Nephron progenitor cell (in vitro differentiated cells): Measurements from ENCODE around the gene ZMYM3.

ENCODE experiments used
- DNase-seq: peaks from one replicate; pipeline ENCODE4 v3.0.0; 2021
- H3K27ac Mint-ChIP-seq: 2 replicates; pipeline ENCODE4 v1.8.0; 2021; ENCODE audit warnings: mild to moderate bottlenecking, moderate library complexity, mixed read lengths
- H3K27me3 Mint-ChIP-seq: 2 replicates; pipeline ENCODE4 v1.8.0; 2021; ENCODE audit warnings: mild to moderate bottlenecking, low read depth, mixed read lengths; ENCODE audit not compliant: poor library complexity
- H3K36me3 Mint-ChIP-seq: 2 replicates; pipeline ENCODE4 v1.8.0; 2021; ENCODE audit warnings: low read depth, mixed read lengths
- H3K4me1 Mint-ChIP-seq: 2 replicates; pipeline ENCODE4 v1.8.0; 2021; ENCODE audit warnings: mixed read lengths
- H3K4me3 Mint-ChIP-seq: 2 replicates; pipeline ENCODE4 v1.8.0; 2021; ENCODE audit warnings: mild to moderate bottlenecking, moderate library complexity, mixed read lengths
- H3K9me3 Mint-ChIP-seq: 2 replicates; pipeline ENCODE4 v1.8.0; 2021; ENCODE audit warnings: mild to moderate bottlenecking, moderate library complexity, mixed read lengths
- TF ChIP-seq, protein P1 (sequence below): fragments of 200-600 bp; sonication (generic); IDR thresholded peaks from 2 replicates; pipeline ENCODE4 v1.5.0; 2021; ENCODE audit warnings: antibody characterized with exemption

The ZMYM3 gene

DNA sequence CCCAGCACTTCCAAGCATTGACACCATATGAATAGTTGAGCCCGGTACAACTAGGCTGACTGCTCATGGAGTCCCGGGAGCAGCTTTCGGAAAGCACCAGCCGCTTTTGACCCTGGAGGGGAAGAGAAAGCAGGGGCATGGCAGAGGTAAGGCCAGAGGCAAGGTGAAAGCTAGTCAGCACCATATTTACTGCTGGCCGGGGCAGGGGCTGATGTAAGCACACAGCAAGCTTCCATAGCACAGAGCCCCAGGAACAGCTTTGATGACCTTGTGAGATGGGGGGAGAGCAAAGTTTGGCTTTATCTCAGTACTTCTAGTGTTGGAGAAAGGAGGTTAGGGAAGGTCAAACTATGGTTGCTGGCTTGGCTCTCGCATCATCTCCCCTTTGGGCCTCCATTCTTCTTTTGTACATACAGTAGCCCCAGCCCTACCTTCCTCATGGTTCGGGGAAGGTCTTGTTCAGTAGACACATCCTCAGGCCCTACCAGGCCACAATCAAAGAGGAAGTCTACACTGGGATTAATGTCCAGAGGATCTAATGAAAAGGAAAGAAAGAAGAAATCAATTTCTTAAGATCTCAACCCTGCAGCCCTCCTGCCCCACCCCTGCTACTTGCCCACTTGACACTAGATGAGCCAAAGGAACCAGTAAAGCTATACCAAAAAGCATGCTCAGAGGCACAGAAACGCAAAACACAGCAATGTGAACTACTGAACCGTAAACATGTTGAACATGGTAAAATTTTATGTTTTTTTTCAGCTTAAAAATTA, 9.4 kb downstream of the ZMYM3 start:
- H3K27ac Mint-ChIP-seq: no peak overlapping the region
- peaks cover 87% of the 10 kb centered on the region for H3K36me3 Mint-ChIP-seq
- peaks cover 75% of the 10 kb centered on the region for H3K9me3 Mint-ChIP-seq
- TF ChIP-seq, protein P1, sequence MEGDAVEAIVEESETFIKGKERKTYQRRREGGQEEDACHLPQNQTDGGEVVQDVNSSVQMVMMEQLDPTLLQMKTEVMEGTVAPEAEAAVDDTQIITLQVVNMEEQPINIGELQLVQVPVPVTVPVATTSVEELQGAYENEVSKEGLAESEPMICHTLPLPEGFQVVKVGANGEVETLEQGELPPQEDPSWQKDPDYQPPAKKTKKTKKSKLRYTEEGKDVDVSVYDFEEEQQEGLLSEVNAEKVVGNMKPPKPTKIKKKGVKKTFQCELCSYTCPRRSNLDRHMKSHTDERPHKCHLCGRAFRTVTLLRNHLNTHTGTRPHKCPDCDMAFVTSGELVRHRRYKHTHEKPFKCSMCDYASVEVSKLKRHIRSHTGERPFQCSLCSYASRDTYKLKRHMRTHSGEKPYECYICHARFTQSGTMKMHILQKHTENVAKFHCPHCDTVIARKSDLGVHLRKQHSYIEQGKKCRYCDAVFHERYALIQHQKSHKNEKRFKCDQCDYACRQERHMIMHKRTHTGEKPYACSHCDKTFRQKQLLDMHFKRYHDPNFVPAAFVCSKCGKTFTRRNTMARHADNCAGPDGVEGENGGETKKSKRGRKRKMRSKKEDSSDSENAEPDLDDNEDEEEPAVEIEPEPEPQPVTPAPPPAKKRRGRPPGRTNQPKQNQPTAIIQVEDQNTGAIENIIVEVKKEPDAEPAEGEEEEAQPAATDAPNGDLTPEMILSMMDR: no peak
- no peak for DNase-seq
- H3K27me3 Mint-ChIP-seq: no peaks in the 10 kb centered on the region
- no peak overlapping the region for H3K4me3 Mint-ChIP-seq
- no peaks in the 10 kb centered on the region for H3K4me1 Mint-ChIP-seq

DNA sequence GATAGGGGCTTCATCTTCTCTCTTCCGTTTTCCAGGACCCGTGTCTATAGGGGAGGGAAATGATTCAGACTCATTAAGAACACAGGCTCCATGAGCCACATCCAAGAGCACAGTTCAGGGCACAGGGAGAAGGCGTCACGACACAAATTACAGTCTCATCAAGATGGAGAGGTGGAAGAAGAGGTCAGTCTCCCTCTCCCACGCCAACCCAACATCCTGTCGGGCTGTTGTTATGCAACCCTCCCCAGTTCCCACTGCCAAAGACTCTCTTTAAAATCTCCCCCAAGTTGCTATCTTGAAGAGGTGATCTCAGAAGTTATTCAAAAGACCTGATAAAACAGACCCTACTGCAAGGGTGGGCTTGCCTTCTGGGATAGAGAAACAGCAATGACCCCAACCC, 12.6 kb downstream of the ZMYM3 start:
- Mint-ChIP-seq H3K4me3 (no peak overlapping the region), H3K27me3 (peaks cover 4% of the 10 kb centered on the region), H3K4me1 (no peaks in the 10 kb centered on the region), H3K36me3 (peaks cover 62% of the 10 kb centered on the region), H3K9me3 (peaks cover 71% of the 10 kb centered on the region), H3K27ac (peak overlapping the region; percentile 39)
- DNase-seq: no peak
- TF ChIP-seq, protein P1: no peak

DNA sequence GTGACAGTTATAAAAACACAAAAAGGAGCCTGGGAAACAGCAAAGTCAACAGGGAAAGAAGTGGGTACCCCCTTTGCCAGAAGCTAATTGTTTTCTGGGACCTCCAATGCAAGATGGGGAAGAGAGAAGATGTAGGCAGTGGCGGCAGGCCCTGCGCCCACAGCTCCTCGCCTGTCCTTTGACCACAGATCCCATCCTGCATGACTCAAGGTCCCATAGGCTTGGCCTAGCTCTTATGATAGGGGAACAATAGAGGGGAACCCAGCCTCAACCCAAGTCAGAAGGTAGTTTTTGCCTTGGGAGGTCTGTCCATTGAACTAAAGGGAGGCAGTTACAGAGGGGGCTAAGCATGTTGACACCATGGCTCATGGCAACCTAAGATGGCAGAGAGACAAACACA, 14.2 kb downstream of the ZMYM3 start:
- Mint-ChIP-seq H3K9me3 (peaks cover 69% of the 10 kb centered on the region), H3K4me3 (no peak overlapping the region), H3K4me1 (no peaks in the 10 kb centered on the region), H3K27ac (peak overlapping the region; percentile 67), H3K36me3 (peaks cover 50% of the 10 kb centered on the region), H3K27me3 (peaks cover 4% of the 10 kb centered on the region)
- TF ChIP-seq, protein P1: no peak
- DNase-seq: no peak

DNA sequence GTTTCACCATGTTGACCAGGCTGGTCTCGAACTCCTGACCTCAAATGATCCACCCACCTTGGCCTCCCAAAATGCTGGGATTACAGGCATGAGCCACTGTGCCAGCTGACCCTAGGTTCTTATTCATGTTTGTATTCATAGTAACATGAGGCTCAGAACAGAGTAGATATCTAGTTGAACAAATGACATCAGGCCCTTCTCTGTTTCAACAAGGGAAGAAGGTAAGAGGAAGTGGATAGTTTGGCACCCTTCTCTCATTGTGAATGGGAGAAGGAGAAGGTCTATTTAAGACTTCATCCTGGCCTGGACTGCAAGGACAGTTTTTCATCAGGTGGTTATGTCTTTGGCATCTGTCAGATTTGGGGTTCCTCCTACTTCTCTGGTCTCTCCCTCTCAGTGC, 17.1 kb downstream of the ZMYM3 start:
- Mint-ChIP-seq H3K4me3 (no peak overlapping the region), H3K27ac (no peak overlapping the region), H3K9me3 (peaks cover 65% of the 10 kb centered on the region), H3K27me3 (peaks cover 4% of the 10 kb centered on the region), H3K36me3 (peaks cover 27% of the 10 kb centered on the region), H3K4me1 (no peaks in the 10 kb centered on the region)
- TF ChIP-seq, protein P1: no peak
- DNase-seq: no peak

DNA sequence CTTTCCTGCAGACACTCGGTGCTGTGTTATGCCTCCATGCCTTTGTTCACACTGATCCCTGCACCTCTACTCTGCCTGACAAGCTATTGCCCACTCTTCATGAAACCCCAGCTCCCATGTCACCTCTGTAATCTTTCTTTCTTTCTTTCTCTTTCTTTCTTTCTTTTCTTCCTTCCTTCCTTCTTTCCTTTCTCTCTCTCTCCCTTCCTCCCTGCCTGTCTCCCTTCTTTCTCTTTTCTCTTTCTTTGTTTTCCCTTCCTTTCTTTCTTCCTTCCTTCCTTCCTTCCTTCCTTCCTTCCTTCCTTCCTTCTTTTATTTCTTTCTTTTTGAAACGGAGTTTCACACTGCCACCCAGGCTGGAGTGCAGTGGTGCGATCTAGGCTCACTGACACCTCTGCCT, 18.5 kb downstream of the ZMYM3 start:
- Mint-ChIP-seq H3K36me3 (peaks cover 14% of the 10 kb centered on the region), H3K27ac (no peak overlapping the region), H3K9me3 (peaks cover 67% of the 10 kb centered on the region), H3K4me1 (no peaks in the 10 kb centered on the region), H3K27me3 (peaks cover 4% of the 10 kb centered on the region), H3K4me3 (no peak overlapping the region)
- TF ChIP-seq, protein P1: no peak
- no peak for DNase-seq

DNA sequence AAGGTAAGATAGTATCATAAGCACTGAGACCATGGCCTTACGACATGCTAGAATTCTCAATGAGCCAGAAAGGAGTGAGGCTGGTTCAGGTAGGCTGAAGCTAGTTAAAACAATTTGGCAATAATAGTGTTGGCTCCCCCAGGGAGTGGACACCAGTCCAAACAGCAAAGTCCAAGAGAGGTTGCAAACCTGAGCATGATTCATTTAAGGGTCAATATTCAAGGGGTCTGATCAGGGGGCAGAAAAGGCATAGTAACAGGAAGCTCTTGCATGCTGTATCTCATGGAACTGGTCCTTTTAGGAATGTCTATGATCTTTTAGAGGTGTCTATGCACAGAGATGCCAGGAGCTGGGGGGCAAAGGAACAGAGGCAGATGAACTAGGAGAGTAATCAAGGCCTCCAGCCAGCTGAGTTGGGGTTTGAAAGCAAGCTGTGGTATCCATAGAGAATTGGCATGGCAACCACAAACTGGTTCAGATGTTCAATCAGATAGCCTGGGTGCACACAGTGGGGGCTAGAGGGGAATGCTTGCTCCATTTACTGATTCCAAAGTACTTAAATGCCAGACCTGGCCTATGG, 25.8 kb downstream of the ZMYM3 start:
- Mint-ChIP-seq H3K27ac (no peak overlapping the region), H3K27me3 (peaks cover 3% of the 10 kb centered on the region), H3K9me3 (peaks cover 73% of the 10 kb centered on the region), H3K36me3 (no peaks in the 10 kb centered on the region), H3K4me1 (peaks cover 28% of the 10 kb centered on the region), H3K4me3 (no peak overlapping the region)
- TF ChIP-seq, protein P1: no peak
- no peak for DNase-seq
